Activated CD8-positive, alpha-beta memory T cell treated with anti-CD3 and anti-CD28 coated beads for 36 hours (primary cell): Measurements from ENCODE around the gene NPC1. TPM values are rescaled to one million over a fixed set of nuclear protein-coding genes. Genes with fewer than 3 reads are reported as not detected.
"Not testable (repeated sequence)": the region's sequence is repeated elsewhere in the genome, so short reads cannot be mapped to it uniquely, and the experiment has no call there.

Experiments used
- CTCF ChIA-PET: fragments of 350-600 bp; sonication (Branson Sonifier 250); formaldehyde crosslinking; loops from one replicate; lab custom pipeline; 2021; ENCODE audit warnings: antibody characterized with exemption; lab: Charles Lee
- POLR2A ChIA-PET: fragments of 350-600 bp; sonication (Branson Sonifier 250); formaldehyde crosslinking; loops from one replicate; lab custom pipeline; 2021; ENCODE audit warnings: antibody characterized with exemption; lab: Charles Lee
- total RNA-seq, 2 experiments: library from RNA; stranded (reverse); gene quantifications; one replicate each; pipeline ENCODE4 v1.2.3, GENCODE V29; 2021

Gene NPC1
- total RNA-seq, 2 experiments from 2014 or later, result 28.1 to 31.3 TPM

- POLR2A ChIA-PET, result no interaction called here
- CTCF ChIA-PET, result no interaction called here
These were observed 20.3 kb downstream of the NPC1 start for GRCh38 chr18:23565916-23566547.

DNA sequence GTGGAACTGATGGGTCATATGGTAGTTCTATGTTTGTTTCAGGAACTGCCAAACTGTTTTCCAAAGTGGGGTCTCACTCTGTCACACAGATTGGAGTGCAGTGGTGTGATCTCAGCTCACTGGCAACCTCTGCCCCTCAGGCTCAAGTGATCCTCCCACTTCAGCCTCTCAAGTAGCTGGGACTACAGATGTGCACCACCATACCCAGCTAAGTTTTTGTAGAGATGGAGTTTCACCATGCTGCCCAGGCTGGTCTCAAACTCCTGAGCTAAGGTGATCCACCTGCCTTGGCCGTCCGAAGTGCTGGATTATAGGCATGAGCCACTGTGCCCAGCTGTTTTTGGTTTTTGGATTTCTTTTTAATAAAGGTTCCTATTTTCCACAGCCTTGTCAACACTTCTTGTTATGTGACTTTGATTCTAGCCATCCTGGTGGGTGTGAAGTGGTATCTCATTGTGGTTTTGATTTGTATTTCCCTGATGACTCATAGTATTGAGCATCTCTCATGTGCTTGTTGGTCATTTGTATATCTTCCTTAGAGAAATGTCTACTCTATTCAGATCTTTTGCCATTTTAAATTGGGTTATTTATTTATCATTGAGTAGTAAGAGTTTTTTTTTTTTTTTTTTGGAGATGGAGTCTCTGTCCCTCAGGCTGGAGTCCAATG, 22.8 kb downstream of the NPC1 start:
- CTCF ChIA-PET, result no interaction called here
- POLR2A ChIA-PET, result no interaction called here

DNA sequence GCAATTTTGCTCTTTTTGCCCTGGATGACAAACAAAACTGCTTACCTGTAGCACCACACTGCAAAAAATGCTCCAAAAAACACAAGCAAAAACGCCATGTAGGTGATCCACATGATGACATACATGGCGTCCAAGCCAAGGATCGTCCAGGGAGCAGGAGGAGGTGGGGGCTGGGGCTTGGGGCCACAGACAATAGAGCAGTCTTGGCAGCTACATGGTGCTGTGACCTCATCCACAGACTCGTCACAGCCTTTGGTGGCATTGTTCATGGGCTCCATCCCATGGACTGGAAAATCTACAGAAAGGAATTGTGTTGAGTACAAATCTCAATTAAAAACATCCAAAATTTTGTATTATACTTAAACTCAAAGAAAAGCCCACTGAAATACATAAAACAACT, 26.1 kb downstream of the NPC1 start:
- POLR2A ChIA-PET, result interaction anchor here (0.6 kb wide), 1 partner anchor 55 kb away, joined by 7 read pairs; no protein-coding TSS in a partner anchor
- CTCF ChIA-PET, result no interaction called here

DNA sequence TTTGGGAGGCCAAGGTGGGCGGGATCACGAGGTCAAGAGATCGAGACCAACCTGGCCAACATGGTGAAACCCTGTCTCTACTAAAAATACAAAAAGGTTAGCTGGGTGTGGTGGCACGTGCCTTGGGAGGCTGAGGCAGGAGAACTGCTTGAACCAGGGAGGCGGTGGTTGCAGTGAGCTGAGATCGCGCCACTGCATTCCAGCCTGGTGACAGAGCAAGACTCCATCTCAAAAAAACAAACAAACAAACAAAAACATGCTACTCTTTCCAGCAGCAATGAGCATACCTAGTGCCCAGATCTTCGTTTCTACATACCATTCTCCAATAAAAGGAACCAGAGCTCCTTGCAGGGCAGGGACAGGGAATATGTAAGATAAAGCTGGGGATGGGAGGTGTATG, 28.8 kb downstream of the NPC1 start:
- POLR2A ChIA-PET, result not testable (repeated sequence)
- CTCF ChIA-PET, result interaction anchor here (1.0 kb wide), 1 partner anchor 25 kb away, joined by 3 read pairs; no protein-coding TSS in a partner anchor

DNA sequence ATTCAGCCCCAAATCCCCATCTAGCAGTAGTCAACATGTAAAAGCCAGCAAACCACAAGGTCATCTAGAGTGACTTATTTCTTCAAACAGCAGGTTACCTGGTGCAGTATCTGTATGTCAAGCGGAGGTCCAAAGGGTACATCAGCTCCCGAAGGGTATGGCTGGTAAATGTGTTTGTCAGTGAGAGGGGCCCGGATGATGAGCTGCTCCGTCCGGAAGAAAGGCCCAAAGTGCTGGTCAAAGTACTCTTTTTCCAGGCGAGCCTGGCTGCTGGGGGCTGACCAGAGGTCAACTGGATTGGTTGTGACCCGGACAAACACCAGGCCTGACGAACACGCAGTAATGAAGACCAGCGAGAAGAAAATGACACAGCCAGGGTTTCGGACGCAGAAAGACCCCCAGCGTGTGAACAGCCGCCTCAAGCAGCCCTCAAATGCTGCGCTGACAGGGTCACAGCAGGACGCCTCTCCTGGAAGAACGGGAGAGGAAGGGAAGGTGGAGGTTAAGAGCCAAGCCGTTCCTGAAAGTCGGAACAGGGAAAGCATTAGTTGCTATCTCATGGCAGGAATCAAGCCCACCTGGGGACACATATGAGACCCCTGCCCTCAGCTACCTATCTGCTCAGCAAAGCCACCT, 30.0 kb downstream of the NPC1 start:
- CTCF ChIA-PET, result no interaction called here
- POLR2A ChIA-PET, result no interaction called here

- CTCF ChIA-PET, result no interaction called here
- POLR2A ChIA-PET, result no interaction called here
These were observed 32.4 kb downstream of the NPC1 start for GRCh38 chr18:23553887-23554286.

GRCh38 chr18:23552505-23552904, 33.8 kb downstream of the NPC1 start:
- CTCF ChIA-PET, result interaction anchor here (1.2 kb wide), 1 partner anchor 151 kb away, joined by 3 read pairs; no protein-coding TSS in a partner anchor

DNA sequence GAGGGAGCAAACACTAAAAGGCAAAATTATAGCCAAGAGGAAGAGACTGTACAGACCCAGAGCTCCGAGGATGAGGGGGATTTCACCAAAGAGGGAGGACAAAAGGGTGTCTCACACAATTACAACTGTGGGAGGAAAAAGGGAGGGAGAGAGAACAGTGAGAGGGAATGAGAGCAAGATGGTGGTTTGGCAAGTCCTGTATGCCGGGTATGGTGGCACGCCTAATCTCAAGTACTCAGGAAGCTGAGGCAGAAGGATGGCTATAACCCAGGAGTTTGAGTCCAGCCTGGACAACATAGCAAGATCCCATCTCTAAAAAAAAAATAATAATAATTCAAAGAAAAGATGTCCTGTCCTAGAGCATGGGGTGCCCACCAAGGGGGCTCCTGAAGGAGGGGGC, 34.3 kb downstream of the NPC1 start:
- POLR2A ChIA-PET, result no interaction called here
- CTCF ChIA-PET, result interaction anchor here (1.2 kb wide), 1 partner anchor 151 kb away, joined by 3 read pairs; no protein-coding TSS in a partner anchor

More at GRCh38 chr18:23552505-23552904, 33.8 kb downstream of the NPC1 start:
- POLR2A ChIA-PET, result no interaction called here

GRCh38 chr18:23550898-23551297, 35.4 kb downstream of the NPC1 start:
- POLR2A ChIA-PET, result no interaction called here
- CTCF ChIA-PET, result no interaction called here

GRCh38 chr18:23548719-23549118, 37.6 kb downstream of the NPC1 start:
- ChIA-PET POLR2A (no interaction called here), CTCF (no interaction called here)

- ChIA-PET CTCF (no interaction called here), POLR2A (interaction anchor here (0.7 kb wide), 1 partner anchor 14 kb away, joined by 3 read pairs; no protein-coding TSS in a partner anchor)
These were observed 38.0 kb downstream of the NPC1 start for GRCh38 chr18:23548275-23548674.

DNA sequence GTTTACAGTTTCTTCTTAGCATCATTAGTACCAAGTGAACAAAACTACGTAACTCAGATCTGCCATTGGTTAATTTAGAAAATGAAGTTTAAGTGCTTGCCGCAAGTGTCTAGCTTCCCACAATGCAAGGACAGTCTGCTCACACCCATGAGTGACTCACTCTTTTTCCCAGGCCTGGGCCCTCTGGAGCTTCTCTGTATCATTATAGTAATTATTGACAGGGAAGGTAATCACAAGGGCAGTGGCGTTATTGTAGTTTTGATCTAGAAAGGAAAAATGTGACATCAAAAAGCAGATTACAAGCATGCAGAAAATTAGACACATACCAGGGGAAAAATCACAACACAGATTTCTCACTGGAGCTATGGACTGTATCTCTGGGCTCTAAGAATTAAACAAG, 38.5 kb downstream of the NPC1 start:
- ChIA-PET CTCF (no interaction called here), POLR2A (interaction anchor here (0.7 kb wide), 1 partner anchor 13 kb away, joined by 3 read pairs; no protein-coding TSS in a partner anchor)

DNA sequence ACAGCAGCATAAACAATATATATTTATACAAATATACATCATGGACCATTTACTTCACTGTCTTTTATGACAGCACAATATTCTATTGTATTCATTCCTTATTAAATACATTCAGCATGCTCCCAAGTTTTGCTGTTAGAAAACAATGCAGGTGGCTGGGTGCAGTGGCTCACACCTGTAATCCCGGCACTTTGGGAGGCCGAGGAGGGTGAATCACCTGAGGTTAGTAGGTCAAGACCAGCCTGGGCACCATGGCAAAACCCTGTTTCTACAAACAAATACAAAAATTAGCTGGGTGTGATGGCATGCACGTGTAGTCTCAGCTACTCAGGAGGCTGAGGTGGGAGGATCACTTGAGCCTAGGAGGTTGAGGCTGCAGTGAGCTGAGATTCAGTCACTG, 39.0 kb downstream of the NPC1 start:
- ChIA-PET CTCF (no interaction called here), POLR2A (no interaction called here)

- CTCF ChIA-PET, result interaction anchor here (1.5 kb wide), 1 partner anchor 29 kb away, joined by 5 read pairs; no protein-coding TSS in a partner anchor
- POLR2A ChIA-PET, result no interaction called here
These were observed 41.0 kb downstream of the NPC1 start for GRCh38 chr18:23545247-23545789.

- CTCF ChIA-PET, result interaction anchor here (1.7 kb wide), 1 partner anchor 26 kb away, joined by 4 read pairs; no protein-coding TSS in a partner anchor
- POLR2A ChIA-PET, result interaction anchor here (0.6 kb wide), 1 partner anchor 25 kb away, joined by 3 read pairs; no protein-coding TSS in a partner anchor
These were observed 43.8 kb downstream of the NPC1 start for GRCh38 chr18:23542461-23542860.

DNA sequence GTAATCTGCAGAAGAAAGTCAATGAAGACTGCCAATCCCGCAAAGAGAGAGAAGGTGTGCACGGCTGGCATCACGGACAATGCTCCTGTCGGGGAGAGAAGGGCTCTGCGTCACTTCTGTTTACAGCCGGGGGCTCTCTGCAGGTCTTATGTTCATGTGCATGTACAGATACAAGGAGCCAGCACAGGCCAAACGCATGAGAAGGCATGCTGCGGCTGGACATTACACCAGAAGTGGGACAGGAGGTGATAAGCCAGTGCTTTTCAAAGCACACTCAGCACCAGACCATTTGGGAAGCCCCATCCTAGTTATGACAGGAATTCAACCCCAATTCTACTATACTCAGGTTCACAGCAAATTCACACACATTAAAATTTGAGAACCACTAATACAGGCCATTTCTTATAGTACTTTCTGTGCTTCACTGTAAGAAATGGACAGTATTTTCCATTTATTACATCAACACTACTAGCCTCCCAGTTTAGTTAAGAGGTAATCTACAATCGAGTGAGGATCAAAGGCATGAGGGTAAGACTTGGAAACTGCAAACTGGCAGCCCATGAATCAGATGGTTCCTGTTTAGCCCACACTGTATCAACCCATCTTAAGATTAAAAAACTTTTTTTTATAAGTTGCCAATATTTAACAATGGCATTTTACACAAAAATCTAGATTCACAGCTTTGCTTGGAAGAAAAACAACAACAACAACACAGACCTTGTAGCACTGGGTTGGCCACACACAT, 44.8 kb downstream of the NPC1 start:
- ChIA-PET CTCF (interaction anchor here (0.6 kb wide), 1 partner anchor 62 kb away, joined by 3 read pairs; no protein-coding TSS in a partner anchor), POLR2A (interaction anchor here (0.5 kb wide), 1 partner anchor 29 kb away, joined by 4 read pairs; no protein-coding TSS in a partner anchor)

DNA sequence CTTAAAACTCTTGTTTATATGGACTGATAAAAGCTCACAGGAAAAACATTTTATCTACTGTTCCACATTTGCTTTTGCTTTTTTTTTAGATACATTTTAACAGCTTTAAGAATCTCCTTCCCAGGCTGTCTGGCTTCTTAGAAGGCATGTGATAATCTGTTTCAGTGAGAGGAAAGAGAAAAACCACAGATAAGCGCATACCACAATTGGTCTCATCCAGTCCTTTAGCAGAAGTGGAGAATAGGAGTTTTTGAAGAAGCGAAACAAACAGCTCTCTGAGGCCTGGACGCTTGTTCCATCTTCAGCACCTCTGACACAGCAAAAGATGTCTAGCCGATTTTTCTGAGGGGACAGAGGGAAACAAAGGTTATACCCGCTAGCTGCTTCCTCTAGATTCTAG, 45.4 kb downstream of the NPC1 start:
- CTCF ChIA-PET, result interaction anchor here (0.6 to 1.0 kb wide), 2 partner anchors 63 to 65 kb away, joined by 3 read pairs; no protein-coding TSS in a partner anchor
- POLR2A ChIA-PET, result interaction anchor here (0.5 kb wide), 1 partner anchor 30 kb away, joined by 4 read pairs; no protein-coding TSS in a partner anchor

GRCh38 chr18:23539911-23540525, 46.3 kb downstream of the NPC1 start:
- CTCF ChIA-PET, result interaction anchor here (1.0 kb wide), 1 partner anchor 64 kb away, joined by 3 read pairs; no protein-coding TSS in a partner anchor

More at GRCh38 chr18:23539911-23540525, 46.3 kb downstream of the NPC1 start:
- POLR2A ChIA-PET, result no interaction called here
